Measurements from ENCODE around the gene TMEM187. TPM values are rescaled to one million over a fixed set of nuclear protein-coding genes. Genes with fewer than 3 reads are reported as not detected.
A peak's percentile ranks its signal among the peaks of the same experiment; 100 is the strongest.

TMEM187 gene
- total RNA-seq, 1 donor from 2014 or later = 18.3 TPM

DNA sequence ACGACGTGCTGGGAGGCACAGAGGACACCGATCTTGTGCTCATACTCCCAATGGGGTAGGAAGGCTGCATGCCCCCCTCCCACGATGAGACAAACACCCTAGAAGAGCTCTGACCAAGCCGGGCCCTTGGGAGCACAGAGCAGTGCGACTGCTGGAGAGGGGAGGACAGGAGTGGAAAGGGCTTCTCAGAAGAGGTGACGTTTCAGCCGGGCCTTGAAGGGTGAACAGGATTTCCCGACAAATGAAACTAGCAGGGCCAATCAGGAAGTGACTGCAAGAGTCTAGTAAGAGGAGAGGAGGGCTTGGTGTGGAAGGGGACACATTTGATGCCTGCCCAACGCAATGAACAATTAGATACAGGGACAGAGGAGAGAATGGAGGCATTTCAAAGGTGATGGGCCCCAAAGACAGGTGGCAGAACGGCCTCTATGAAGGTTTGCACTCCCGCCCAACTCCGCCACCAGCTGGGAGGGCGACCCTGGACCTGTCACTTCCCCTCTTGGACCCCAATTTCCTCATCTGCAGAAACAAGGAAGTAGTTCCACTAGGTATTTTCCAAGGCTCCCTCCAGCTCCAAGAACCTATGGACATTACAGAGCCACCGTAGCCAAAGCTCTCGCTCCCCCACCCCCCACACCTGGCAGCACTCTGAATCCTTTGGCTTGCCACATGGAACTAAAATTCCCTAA lies 4.9 kb upstream of the TMEM187 start:
- TF ChIP-seq, protein P1, sequence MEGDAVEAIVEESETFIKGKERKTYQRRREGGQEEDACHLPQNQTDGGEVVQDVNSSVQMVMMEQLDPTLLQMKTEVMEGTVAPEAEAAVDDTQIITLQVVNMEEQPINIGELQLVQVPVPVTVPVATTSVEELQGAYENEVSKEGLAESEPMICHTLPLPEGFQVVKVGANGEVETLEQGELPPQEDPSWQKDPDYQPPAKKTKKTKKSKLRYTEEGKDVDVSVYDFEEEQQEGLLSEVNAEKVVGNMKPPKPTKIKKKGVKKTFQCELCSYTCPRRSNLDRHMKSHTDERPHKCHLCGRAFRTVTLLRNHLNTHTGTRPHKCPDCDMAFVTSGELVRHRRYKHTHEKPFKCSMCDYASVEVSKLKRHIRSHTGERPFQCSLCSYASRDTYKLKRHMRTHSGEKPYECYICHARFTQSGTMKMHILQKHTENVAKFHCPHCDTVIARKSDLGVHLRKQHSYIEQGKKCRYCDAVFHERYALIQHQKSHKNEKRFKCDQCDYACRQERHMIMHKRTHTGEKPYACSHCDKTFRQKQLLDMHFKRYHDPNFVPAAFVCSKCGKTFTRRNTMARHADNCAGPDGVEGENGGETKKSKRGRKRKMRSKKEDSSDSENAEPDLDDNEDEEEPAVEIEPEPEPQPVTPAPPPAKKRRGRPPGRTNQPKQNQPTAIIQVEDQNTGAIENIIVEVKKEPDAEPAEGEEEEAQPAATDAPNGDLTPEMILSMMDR (IDR thresholded peaks at IDR 0.05) = no peak
- Mint-ChIP-seq H3K9me3 (ENCODE audit: low read depth) (no peaks in the 10 kb centered on the region), H3K27ac (ENCODE audit: unreplicated experiment) (peak overlapping the region; percentile 100), H3K4me1 (ENCODE audit: low read depth) (peaks cover 39% of the 10 kb centered on the region), H3K27me3 (ENCODE audit: low read depth) (no peaks in the 10 kb centered on the region), H3K36me3 (ENCODE audit: low read depth) (peaks cover under 1% of the 10 kb centered on the region), H3K4me3 (ENCODE audit: unreplicated experiment) (peak overlapping the region; percentile 100)
- no peak for DNase-seq (ENCODE audit: low spot score)

DNA sequence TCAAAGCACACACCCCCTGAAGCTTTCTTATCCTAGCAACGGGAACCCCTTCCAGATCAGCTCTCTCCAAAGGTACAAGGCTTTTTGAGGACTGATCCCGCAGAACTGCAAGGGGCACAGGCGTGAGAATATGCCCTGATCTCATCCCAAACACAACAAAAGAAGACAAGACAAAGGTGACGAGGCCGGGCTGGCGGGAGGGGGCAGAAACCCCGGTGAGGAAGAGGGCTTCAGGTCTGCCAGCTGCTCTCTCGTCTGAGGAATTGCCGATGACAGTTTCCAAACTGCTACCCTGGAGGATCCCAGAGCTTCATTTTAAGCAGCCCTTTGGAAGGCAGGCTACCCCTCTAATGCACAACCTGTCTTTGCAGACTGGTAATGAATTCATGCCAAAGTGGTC lies 4.3 kb upstream of the TMEM187 start:
- Mint-ChIP-seq H3K9me3 (ENCODE audit: low read depth) (no peaks in the 10 kb centered on the region), H3K4me3 (ENCODE audit: unreplicated experiment) (peak overlapping the region; percentile 100), H3K36me3 (ENCODE audit: low read depth) (no peaks in the 10 kb centered on the region), H3K27ac (ENCODE audit: unreplicated experiment) (peak overlapping the region; percentile 100), H3K27me3 (ENCODE audit: low read depth) (no peaks in the 10 kb centered on the region), H3K4me1 (ENCODE audit: low read depth) (peaks cover 43% of the 10 kb centered on the region)
- DNase-seq (ENCODE audit: low spot score) = no peak
- TF ChIP-seq, protein P1 (IDR thresholded peaks at IDR 0.05) = no peak

DNA sequence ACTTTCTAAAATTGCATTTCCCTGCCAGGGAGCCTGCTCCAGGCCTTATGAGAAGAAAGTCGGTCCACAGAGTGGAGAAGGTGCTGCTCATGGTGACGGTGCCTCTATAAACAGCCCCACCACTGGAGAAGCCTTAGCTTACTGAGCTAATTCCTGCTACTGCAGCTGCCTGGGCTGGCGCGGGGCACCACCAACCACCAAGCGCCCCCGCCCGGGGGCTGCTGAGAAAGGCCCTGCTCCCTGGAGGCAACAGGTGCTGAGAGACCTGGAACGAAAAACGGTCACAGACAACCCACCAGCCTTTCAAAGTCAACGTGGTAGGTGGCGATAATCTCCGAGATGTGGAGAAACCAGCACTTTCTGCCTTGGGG lies 3.8 kb upstream of the TMEM187 start:
- Mint-ChIP-seq H3K4me3 (ENCODE audit: unreplicated experiment) (peak overlapping the region; percentile 100), H3K4me1 (ENCODE audit: low read depth) (peaks cover 48% of the 10 kb centered on the region), H3K36me3 (ENCODE audit: low read depth) (no peaks in the 10 kb centered on the region), H3K9me3 (ENCODE audit: low read depth) (no peaks in the 10 kb centered on the region), H3K27me3 (ENCODE audit: low read depth) (no peaks in the 10 kb centered on the region), H3K27ac (ENCODE audit: unreplicated experiment) (peak overlapping the region; percentile 100)
- TF ChIP-seq, protein P1 (IDR thresholded peaks at IDR 0.05) = peak; percentile 49
- no peak for DNase-seq (ENCODE audit: low spot score)

DNA sequence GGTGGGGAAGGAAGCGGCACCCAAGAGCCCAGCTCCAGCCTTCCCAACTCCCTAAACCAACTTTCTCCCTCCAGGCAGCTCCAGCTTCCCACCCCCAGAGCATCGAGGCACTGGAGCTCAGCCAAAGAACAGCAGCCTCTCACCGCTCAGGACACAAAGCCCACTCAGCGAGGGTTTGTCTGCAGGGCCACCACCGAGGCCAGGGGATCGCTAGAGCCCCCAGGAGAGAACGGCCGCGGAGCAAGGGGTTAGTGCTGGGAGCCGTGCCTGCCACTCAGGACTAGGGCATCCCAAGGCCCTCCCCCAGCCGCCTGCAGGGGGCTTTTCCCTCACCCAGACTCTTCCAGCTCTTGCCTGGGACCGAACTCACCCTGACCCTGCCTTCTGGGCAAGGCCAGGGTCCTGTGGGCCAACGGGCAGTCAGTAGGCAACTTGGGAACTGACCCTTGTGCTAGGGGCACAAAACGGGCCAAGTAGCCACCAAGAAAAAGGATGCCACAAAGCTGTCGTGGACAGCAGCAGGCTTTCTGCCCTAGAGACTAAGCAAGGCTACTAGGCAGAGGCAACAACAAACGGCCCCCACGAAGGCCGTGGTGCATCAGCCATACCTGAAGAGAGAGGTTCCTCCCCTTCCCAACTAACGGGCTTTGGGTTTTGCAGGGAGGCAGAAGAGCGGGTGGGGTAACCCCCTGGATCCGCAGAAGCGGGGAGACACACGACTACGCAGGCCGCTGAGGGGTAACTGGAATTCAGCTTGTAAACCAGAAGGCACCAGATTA lies 3.2 kb upstream of the TMEM187 start:
- H3K27me3 Mint-ChIP-seq (ENCODE audit: low read depth) = no peaks in the 10 kb centered on the region
- DNase-seq (ENCODE audit: low spot score) = no peak
- peak overlapping the region; percentile 100 for H3K4me3 Mint-ChIP-seq (ENCODE audit: unreplicated experiment)
- peak overlapping the region; percentile 100 for H3K27ac Mint-ChIP-seq (ENCODE audit: unreplicated experiment)
- no peaks in the 10 kb centered on the region for H3K36me3 Mint-ChIP-seq (ENCODE audit: low read depth)
- no peaks in the 10 kb centered on the region for H3K9me3 Mint-ChIP-seq (ENCODE audit: low read depth)
- TF ChIP-seq, protein P1 (IDR thresholded peaks at IDR 0.05) = no peak
- H3K4me1 Mint-ChIP-seq (ENCODE audit: low read depth) = peaks cover 53% of the 10 kb centered on the region

DNA sequence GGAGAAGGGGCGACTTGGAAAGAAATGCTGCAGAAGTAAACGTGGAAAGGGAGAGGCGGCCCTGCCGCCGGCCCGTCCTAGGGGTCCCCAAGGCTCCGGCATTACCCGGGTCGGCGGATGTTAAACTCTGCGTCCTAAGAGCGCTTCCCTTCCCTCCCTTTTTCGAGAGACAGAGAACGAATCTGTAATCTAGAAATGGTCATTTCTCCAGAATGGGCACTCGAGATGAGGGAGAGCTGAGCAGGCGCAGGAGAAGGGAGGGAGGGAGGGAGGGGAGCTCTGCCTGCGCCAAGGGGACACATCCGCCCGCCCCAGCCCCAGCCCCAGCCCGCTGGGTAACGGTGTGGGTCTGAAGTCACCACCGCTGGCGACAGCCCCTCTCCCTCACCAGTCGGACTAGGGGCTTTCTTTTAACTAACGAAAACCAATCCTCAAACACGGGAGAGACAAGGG lies 2.6 kb upstream of the TMEM187 start:
- H3K4me1 Mint-ChIP-seq (ENCODE audit: low read depth) = peaks cover 59% of the 10 kb centered on the region

More for the DNA sequence above, 2.6 kb upstream of the TMEM187 start:
- Mint-ChIP-seq H3K36me3 (ENCODE audit: low read depth) (no peaks in the 10 kb centered on the region), H3K27ac (ENCODE audit: unreplicated experiment) (peak overlapping the region; percentile 100), H3K4me3 (ENCODE audit: unreplicated experiment) (peak overlapping the region; percentile 100), H3K9me3 (ENCODE audit: low read depth) (no peaks in the 10 kb centered on the region), H3K27me3 (ENCODE audit: low read depth) (no peaks in the 10 kb centered on the region)
- TF ChIP-seq, protein P1 (IDR thresholded peaks at IDR 0.05) = no peak
- no peak for DNase-seq (ENCODE audit: low spot score)

Data from chondrocyte (in vitro differentiated cells).